ENCODE data around the gene NFYA. TPM values are rescaled to one million over a fixed set of nuclear protein-coding genes. Genes with fewer than 3 reads are reported as not detected.

Gene NFYA
- total and polyA plus RNA-seq, 2 of the 13 experiments (the other 11 are each of a cell fraction or from before 2014, with no cell fraction given), result 16.0 to 22.9 TPM

DNA sequence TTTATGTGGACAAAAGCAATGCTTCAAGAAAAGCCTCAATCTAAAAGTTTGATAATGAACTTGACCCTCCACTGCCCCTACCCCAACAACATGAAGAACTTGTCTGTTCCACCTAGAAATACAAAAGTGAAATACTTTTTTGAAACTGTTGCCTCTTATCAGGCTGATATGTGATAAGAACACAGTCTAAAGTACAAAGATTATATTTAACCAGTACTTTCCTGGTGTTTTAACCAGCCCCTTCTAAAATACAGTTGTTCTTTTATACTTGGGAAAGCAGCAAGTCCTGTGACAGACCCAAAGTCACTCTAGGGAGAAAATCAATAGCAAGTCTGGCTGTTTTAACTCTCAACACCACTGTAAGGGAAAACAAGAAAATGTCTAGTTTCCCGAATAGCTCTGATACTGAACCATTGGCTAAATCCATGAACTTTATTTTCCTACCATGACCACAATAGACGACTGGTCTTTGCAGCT lies 7.2 kb upstream of the NFYA start (continued):
- TF ChIP-seq PHF21A (CRISPR knock-in tag; IDR thresholded peaks at IDR 0.05) (peak; percentile 90), ZNF17 (CRISPR knock-in tag; IDR thresholded peaks at IDR 0.05) (no peak), GATA4 (IDR thresholded peaks at IDR 0.05; ENCODE audit: borderline replicate concordance, low read depth) (peak; percentile 96), TAF15 (IDR thresholded peaks at IDR 0.05; ENCODE audit: low read depth, low read length, poor library complexity, severe bottlenecking) (no peak), ZNF142 (CRISPR knock-in tag; IDR thresholded peaks at IDR 0.05) (no peak), ZNF232 (CRISPR knock-in tag; IDR thresholded peaks at IDR 0.05; ENCODE audit: borderline replicate concordance) (no peak), ATM (IDR thresholded peaks at IDR 0.05; ENCODE audit: borderline replicate concordance) (no peak), DZIP1 (CRISPR knock-in tag; IDR thresholded peaks at IDR 0.05) (no peak), ZBTB1 (CRISPR knock-in tag; IDR thresholded peaks at IDR 0.05; ENCODE audit: borderline replicate concordance) (no peak), TFE3 (CRISPR knock-in tag; IDR thresholded peaks at IDR 0.05) (peak; percentile 95), SPEN (CRISPR knock-in tag; IDR thresholded peaks at IDR 0.05; ENCODE audit: low read depth) (no peak)
- TF ChIP-seq, protein P1, sequence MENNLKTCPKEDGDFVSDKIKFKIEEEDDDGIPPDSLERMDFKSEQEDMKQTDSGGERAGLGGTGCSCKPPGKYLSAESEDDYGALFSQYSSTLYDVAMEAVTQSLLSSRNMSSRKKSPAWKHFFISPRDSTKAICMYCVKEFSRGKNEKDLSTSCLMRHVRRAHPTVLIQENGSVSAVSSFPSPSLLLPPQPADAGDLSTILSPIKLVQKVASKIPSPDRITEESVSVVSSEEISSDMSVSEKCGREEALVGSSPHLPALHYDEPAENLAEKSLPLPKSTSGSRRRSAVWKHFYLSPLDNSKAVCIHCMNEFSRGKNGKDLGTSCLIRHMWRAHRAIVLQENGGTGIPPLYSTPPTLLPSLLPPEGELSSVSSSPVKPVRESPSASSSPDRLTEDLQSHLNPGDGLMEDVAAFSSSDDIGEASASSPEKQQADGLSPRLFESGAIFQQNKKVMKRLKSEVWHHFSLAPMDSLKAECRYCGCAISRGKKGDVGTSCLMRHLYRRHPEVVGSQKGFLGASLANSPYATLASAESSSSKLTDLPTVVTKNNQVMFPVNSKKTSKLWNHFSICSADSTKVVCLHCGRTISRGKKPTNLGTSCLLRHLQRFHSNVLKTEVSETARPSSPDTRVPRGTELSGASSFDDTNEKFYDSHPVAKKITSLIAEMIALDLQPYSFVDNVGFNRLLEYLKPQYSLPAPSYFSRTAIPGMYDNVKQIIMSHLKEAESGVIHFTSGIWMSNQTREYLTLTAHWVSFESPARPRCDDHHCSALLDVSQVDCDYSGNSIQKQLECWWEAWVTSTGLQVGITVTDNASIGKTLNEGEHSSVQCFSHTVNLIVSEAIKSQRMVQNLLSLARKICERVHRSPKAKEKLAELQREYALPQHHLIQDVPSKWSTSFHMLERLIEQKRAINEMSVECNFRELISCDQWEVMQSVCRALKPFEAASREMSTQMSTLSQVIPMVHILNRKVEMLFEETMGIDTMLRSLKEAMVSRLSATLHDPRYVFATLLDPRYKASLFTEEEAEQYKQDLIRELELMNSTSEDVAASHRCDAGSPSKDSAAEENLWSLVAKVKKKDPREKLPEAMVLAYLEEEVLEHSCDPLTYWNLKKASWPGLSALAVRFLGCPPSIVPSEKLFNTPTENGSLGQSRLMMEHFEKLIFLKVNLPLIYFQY (CRISPR knock-in tag; IDR thresholded peaks at IDR 0.05; ENCODE audit: borderline replicate concordance), result peak; percentile 77; the same call in 1 of the 2 replicates
- TF ChIP-seq, protein P2, sequence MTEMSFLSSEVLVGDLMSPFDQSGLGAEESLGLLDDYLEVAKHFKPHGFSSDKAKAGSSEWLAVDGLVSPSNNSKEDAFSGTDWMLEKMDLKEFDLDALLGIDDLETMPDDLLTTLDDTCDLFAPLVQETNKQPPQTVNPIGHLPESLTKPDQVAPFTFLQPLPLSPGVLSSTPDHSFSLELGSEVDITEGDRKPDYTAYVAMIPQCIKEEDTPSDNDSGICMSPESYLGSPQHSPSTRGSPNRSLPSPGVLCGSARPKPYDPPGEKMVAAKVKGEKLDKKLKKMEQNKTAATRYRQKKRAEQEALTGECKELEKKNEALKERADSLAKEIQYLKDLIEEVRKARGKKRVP (CRISPR knock-in tag; IDR thresholded peaks at IDR 0.05), result no peak; a peak in 1 of 4 replicates
